GM18526 (cell line): Measurements from ENCODE around the gene SLAMF6.

Experiments
- POLR2A ChIP-seq: IDR thresholded peaks from 3 replicates; pipeline ENCODE4 v1.6.1; 2011; ENCODE audit not compliant: insufficient read length; ENCODE audit errors: extremely low read depth

The SLAMF6 gene

GRCh38 chr1:160520999-160521398 is 2.1 kb downstream of the SLAMF6 start:
- peak; percentile 9 for TF ChIP-seq POLR2A

- no peak for TF ChIP-seq POLR2A
These were observed 2.5 kb downstream of the SLAMF6 start for GRCh38 chr1:160520582-160520981.

GRCh38 chr1:160519642-160520435 is 3.2 kb downstream of the SLAMF6 start:
- TF ChIP-seq POLR2A, result no peak

- no peak for TF ChIP-seq POLR2A
These were observed 18.4 kb downstream of the SLAMF6 start for GRCh38 chr1:160504651-160505050.

- TF ChIP-seq POLR2A, result no peak
These were observed 20.0 kb downstream of the SLAMF6 start for GRCh38 chr1:160503087-160503486.

GRCh38 chr1:160500321-160500990 is 22.6 kb downstream of the SLAMF6 start:
- no peak for TF ChIP-seq POLR2A

- TF ChIP-seq POLR2A, result no peak
These were observed 23.4 kb downstream of the SLAMF6 start for GRCh38 chr1:160499631-160500030.

- no peak for TF ChIP-seq POLR2A
These were observed 26.7 kb downstream of the SLAMF6 start for GRCh38 chr1:160496334-160496733.

- TF ChIP-seq POLR2A, result no peak
These were observed 28.4 kb downstream of the SLAMF6 start for GRCh38 chr1:160494620-160495019.

GRCh38 chr1:160492617-160493016 is 30.4 kb downstream of the SLAMF6 start:
- TF ChIP-seq POLR2A, result no peak

GRCh38 chr1:160491981-160492380 is 31.1 kb downstream of the SLAMF6 start:
- no peak for TF ChIP-seq POLR2A

GRCh38 chr1:160491017-160491416 is 32.0 kb downstream of the SLAMF6 start:
- TF ChIP-seq POLR2A, result no peak

GRCh38 chr1:160489513-160490261 is 33.4 kb downstream of the SLAMF6 start:
- no peak for TF ChIP-seq POLR2A

- no peak for TF ChIP-seq POLR2A
These were observed 34.6 kb downstream of the SLAMF6 start for GRCh38 chr1:160488347-160489058.

GRCh38 chr1:160486453-160486852 is 36.6 kb downstream of the SLAMF6 start:
- TF ChIP-seq POLR2A, result no peak
